Left ventricle myocardium superior (tissue), 1 donor: ENCODE results near the gene MAP1B. TPM values are rescaled to one million over a fixed set of nuclear protein-coding genes. Genes with fewer than 3 reads are reported as not detected.
A peak's percentile ranks its signal among the peaks of the same experiment; 100 is the strongest.

Source experiments
- ATAC-seq: fragments of 200-7000 bp; cut with Tn5 transposase; one replicate; pipeline ENCODE4 v1.9.1; 2020; ENCODE audit warnings: mild to moderate bottlenecking, moderate library complexity
- DNase-seq: peaks from one replicate; pipeline ENCODE4 v3.0.0-alpha.2; 2020
- intact Hi-C: fragments of 100-400 bp; cut with micrococcal nuclease; formaldehyde crosslinking; loops from one replicate; pipeline ENCODE4 v1.11.0; 2022
- total RNA-seq: library from RNA; stranded (reverse); fragmentation: NEBNext Ultra II Directional; extraction: Animal tissue kit (Norgen Biotek cat#: 25700); gene quantifications from one replicate; pipeline ENCODE4 v1.2.1, GENCODE V29; 2021
- donor health status: DM: no; HTN: yes; CAD: no; lungs with severe emphysema.

MAP1B gene
- total RNA-seq, 1 donor from 2014 or later = 67.1 TPM

DNA sequence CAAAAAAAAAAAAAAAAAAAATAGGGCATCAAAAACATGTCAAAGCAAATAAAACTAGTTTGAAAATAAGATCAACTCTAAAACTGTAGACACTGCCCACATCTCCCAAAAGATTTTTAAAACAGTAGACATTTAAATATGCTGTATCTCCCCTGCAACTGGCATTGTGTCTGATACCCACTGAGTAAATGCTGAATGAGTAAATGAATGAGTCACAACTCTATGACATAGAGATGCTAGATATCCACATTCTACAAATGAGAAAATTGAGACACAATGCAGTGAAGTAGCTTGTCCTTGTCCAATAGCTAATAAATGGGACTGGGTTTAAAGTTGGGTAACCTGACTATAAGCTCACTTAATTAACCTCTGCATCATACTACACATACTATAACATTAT, 14.1 kb upstream of the MAP1B start:
- no peak for ATAC-seq
- intact Hi-C loops = no loop called here
- DNase-seq = no peak

DNA sequence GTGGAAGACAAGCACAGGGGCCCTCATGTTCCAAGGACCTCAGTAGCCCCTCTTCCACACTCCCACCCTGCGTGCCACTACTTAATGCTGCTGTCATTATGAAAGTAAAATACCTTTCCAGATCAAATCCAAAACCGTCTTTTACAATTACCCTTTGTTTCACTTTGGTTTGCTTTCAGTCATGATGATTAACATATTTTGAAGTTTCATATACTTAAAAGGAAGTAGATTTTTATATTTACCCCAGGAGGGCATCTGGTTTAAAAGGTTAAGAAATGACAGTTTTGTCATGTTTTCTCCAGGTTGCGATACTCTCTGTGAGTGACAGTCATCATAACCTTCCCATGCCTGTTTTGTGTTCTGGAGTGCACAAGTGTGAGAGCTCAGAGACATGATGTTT, 13.5 kb upstream of the MAP1B start:
- DNase-seq (no peak), ATAC-seq (no peak)
- intact Hi-C loops = no loop called here

DNA sequence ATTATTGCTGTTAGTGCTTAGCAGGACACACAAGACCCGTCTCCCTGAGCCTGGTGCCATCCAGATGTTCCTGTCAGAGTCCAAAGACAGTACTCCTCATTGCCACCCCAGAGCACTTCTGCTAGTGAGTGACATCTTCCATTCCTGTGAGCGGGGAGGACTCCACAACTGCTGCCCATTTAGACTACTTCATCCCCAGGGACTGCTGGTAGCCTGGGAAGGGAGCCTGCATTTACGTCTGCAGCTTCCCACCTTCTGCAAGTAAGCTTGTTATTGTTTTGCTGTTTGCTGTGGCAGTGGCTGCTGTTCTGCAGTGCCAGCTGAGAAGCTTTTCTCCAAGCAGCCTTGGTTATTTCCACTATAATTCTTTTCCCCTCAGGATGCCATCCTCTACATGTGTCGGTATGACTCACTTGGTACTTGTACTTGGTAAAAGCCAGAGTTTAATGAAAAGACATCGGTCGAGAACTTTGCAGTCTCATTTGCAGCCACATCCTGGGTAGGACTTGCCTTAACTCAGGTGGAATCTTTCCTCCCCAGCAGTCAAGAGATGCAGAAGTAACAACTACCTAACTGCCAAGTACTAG, 10.6 kb upstream of the MAP1B start:
- ATAC-seq = no peak
- DNase-seq = no peak
- intact Hi-C loops = no loop called here

DNA sequence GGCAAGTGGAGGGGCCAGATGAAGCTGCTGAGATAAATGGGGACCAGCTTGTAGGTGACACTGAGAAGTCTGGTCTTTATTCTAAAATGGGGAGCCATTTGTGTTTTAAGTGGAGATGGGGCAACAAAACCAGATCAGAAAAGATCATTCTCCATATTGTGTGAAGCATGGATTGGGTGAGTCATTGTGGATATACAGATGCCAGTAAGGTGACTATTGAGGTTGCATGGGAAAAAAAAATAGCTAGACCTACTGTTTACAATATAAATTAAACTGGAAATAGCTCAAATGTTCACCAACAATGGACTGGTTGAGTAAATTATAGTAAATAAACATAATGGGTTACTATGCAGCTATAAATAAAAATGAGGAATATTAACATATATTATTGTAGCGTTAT, 5.4 kb upstream of the MAP1B start:
- no peak for DNase-seq
- intact Hi-C loops = no loop called here
- ATAC-seq = no peak

DNA sequence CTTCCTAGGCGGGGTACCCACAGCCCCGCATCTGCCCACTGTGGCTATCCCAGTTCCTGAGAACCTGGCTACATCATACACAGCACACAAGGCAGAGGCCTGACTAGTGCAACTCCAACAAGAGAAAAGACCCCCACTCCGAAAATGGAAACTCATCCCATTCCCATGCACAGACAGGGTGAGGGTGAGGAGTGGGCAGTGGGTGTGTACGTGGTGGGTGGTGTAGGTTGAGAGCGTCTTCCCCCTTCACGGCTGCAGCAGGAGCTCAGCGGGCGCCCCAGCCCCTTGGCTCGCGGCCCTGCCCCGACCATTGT, 501 bp upstream of the MAP1B start:
- DNase-seq = no peak
- intact Hi-C loops = no loop called here
- ATAC-seq = no peak

DNA sequence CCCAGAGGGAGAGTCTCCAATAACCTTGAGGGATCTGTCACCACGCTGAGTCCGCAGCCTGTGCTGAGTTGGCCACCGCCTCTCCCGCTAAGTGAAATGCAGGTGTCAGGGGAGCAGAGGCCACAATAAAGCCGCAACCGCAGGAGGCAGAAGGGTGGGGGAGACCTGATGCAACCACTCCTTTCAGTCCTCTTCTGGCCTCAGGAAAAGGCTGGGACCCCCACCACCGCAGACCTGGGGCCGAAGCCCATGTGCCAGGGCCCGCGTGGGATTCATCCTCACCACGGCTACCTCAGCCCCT, 576 bp downstream of the MAP1B start:
- intact Hi-C loops = no loop called here
- ATAC-seq (peak; percentile 37), DNase-seq (no peak)

DNA sequence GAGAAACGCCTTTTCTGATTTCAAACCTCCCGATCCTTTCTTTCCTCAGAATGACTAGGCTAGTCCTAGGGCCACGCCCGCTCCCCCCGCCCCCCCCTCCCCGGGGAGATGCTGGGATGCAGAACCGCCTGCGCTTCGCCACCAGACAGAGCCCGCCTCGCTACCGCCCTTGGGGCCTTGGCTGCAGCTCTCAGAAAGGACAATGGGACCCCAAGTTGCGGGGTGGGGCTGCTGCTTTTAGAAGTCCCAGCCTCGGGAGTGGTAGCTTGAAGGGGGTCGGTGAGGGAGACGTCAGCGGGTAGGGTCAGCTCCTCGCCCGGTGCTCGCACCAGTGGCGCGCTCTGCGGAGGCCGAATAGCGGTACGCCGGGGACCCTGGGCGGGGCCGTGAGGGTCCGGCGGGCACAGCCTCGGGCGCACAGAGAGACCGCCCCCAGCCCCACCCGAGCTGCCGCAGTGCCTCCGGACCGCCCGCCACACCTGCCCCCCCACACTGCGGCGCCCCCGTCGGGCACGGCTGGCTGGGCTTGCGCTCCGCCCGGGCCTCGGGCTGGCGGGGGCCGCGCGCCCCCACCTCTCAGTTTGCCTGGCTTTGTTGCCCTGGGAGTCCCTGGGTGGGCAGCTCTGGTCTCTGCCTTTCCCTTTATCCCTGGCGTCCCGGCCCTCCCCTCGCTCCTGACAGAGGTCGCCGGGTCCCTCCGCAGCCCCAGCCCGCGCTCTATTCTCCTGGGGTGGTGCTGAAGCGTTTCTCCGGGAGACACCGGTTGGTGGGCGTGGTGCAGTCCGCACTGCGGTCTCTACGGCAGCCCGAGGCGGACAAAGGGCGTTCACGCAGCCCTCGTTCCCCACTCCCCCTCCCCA, 1.2 kb downstream of the MAP1B start:
- intact Hi-C loops = no loop called here
- peak; percentile 78 for ATAC-seq
- peak; percentile 87 for DNase-seq

DNA sequence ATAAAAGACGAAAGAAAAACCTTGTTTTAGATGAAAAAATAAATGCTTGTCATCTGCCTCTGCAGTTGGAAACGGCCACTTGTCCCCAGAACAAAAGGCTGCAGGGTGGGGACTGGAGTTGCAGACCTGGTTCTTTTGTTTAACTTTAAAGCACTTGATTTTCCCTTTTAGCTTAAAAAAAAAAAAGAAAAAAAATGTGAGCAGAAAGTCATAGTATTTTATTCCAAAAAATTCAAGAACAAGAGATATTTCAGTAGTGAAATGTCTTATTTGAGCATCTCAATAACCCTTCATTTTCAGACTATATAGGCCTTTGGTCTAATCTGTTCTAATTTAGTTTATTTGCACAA, 1.8 kb downstream of the MAP1B start:
- DNase-seq (no peak), ATAC-seq (no peak)
- intact Hi-C loops = no loop called here

DNA sequence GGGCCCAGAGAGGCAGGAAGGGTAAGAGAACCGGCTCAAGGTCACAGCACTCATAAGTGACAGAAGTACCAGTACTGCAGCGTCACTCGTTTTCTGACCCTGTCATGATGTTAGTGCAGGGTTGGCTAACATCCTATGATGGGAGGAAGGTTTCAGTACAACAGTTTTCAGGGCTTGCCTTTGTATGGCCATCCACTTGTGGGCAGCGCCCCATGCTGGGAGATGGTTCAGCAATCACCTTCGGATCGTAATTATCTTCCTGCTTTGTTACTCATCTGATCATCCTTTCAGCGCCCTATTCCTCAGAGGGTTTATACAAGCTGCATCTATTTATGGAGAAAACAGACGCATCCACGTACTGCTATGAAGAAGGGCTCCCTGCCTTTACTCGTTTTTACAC, 2.4 kb downstream of the MAP1B start:
- ATAC-seq = peak; percentile 5
- intact Hi-C loops = no loop called here

DNA sequence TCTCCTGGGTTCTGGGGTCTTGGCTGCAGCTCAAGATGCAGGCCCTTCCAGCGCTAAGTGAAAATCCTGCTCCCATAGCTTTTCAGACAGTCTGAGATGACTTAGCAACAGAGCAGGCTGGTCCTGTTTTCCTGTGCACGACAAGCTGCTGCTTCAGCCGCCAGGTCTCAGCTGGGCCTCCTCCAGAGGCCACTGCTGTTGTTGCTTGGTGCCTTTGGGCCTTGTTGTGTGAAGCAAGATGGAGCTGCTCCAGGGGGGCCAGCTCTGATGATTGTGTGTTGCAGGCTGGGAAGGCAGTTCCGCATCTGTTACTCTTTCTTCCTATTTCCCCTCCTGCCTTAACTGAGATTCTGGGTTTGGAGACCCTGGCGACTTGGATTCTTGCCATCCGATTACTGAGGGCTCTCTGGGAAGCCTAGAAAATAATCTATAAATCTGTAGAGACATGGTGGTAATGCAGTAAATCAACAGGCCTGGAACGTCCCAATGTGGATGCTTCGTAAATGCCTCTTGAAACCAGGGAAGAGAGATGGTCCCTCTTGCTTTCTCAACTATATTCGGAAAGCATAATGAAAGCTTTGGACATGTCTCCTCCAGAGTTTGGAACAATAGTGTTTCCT, 3.2 kb downstream of the MAP1B start:
- intact Hi-C loops = no loop called here
- ATAC-seq (no peak), DNase-seq (peak; percentile 32)

More for the DNA sequence above, 2.4 kb downstream of the MAP1B start:
- peak; percentile 25 for DNase-seq

DNA sequence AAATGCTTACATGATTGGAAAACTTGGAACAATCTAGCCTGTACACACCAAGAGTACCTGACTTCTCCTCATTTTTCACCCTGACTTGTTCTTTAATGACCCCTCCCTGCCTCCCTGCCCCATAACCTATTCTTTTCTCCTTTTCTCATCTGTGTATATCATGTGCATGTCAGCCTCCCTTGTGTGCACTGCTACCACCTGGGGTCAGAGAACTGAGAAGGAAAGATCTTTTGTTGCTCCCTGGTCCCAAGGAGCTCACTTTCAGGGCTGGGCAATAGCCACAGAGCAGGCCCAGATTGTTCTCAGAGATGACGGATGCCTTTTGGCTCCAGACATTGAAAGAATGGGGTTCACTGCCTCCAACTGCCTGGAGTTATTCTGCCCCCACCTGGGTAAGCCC, 5.1 kb downstream of the MAP1B start:
- intact Hi-C loops = no loop called here
- ATAC-seq = no peak
- no peak for DNase-seq

DNA sequence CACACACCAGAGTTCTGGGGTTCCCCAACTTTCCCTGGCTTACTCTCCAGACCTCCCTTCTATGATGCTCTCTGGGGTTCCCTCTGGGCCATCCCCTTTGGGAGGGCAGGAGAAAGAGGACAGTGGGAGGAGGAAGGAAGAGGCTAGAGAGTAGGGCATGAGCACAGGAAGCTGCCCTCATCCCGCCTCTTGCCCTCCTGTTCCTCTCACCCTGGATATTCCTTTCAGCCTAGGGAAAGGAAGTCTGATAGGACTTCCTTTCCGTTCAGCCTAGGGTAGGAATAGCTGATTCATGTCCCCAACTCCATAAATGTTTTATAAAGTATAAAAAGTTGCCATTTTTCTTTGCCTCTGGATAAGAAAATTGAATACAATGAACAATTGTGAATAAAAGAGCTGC, 7.4 kb downstream of the MAP1B start:
- no peak for ATAC-seq
- intact Hi-C loops = no loop called here

DNA sequence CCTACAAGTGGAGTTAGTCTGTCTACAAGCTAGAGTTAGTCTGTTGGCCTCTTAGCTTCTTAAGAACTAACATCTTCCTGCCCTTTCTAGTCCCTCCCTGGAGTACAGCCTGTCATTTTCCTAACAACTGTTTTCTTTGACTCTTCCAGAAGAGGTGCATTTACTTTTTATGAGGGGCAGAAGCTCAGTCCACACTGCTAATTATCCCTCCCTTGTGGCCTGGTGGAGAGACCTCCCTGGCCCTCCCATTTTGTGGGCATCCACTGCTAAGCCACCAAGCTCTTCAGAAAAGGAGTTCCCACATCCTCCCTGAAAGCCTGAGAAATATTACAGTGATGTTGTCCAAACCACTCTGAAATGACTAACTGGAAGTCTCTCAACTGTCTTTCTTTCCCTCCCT, 8.0 kb downstream of the MAP1B start:
- intact Hi-C loops = no loop called here
- ATAC-seq = no peak
- DNase-seq = no peak

More for the DNA sequence above, 7.4 kb downstream of the MAP1B start:
- no peak for DNase-seq

DNA sequence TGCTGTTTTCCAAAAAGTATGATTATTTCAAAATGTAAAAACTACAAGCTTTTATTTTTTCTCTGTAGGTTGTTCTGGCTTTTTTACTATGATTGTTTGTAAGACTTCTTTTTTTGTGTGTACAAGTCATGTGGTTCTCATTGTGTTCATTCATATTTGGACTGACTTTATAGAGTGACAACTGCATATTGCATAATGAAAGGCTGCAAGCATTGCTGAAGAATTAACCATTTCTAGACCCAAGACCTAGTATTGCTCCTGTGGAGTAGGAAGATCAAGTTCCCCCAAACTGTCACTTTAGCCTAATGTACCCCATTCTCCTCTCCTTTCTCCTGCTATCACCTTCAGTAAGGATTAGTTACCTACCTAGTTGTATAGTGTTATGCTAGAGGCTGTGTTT, 10.0 kb downstream of the MAP1B start:
- intact Hi-C loops = no loop called here
- ATAC-seq (no peak), DNase-seq (no peak)

DNA sequence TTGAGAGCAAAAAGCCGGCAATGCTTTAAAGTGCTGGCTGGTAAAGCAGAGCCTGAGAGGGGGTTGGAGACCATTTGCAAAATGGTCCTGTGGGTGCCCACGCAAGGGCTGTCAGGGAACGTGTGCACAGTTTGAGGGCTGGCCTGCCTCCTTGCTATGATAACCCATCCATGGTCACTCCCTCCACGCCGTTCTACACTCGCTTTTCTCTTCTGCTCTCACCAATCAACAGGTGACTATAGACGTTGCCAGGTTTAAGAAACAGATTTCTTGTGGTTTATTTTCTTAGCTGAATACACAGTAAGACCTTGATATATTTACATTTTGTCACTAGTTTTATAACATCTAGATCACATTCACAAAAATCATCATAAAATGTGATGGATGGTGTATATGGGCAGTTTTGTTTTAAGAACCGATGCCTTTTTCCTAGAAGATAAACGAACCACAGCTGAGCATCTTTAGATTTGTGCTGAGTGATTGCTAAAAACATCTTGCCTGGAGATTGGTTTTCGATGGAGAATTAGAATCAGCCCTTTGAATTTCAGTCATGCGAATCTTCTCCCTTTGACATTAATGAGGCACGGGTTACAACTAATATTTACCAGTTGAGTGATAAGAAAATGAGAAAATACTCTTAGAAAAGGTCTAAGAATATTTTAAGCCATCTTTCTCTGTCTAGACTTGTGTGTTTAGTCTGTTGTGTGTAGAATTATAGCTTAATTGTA, 13.9 kb downstream of the MAP1B start:
- no peak for DNase-seq
- intact Hi-C loops = no loop called here
- no peak for ATAC-seq

DNA sequence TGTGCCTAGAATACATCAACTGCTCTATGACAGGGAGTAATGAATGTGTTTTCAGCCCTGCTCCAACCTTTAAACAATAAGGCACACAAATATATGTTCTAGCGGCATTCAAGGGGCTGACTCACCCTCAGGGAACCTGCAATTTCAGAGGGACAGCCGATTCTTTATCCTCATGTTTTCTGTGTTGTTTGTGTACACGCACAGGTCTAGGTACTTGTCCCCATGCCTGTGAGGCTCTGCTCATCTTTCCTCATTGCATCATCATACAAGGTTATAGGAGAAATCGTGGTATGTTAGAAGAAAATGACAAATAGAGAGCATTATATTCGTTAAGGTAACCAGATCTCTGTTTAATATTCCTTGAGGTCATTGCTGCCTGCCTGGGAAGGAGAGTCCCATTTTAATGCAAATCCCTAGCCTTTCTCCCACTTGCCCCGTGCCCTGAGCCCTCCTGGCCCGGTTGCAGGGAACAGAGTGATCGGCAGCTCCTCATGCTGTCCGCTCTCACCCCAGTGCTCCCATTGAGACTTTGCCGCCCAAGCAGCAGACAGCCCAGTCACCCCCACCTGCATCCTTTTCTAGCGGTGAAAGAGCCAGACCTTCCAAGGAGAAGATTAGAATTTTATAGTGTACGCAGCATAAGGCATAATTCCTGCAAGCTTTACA, 14.6 kb downstream of the MAP1B start:
- ATAC-seq = no peak
- no peak for DNase-seq
- intact Hi-C loops = no loop called here

DNA sequence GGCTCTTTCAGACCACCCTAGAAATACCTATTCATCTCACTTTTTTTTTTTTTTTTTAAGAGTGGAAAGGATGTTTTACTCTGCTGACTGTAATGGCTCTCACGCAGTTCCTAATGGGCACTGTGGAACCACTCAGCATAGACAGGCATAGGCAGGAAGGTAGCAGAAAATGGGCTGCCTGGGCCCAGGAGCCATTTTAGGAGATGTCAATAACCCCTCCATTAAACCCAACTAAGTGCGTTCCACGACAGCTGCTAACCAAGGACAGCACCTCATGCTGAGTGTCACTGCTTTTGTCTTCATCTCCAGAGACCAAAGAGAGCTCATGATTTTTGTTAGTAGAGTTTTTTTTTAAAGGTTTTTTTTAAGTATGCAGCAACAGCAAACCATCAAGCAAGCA, 15.3 kb downstream of the MAP1B start:
- DNase-seq (no peak), ATAC-seq (no peak)
- intact Hi-C loops = no loop called here

DNA sequence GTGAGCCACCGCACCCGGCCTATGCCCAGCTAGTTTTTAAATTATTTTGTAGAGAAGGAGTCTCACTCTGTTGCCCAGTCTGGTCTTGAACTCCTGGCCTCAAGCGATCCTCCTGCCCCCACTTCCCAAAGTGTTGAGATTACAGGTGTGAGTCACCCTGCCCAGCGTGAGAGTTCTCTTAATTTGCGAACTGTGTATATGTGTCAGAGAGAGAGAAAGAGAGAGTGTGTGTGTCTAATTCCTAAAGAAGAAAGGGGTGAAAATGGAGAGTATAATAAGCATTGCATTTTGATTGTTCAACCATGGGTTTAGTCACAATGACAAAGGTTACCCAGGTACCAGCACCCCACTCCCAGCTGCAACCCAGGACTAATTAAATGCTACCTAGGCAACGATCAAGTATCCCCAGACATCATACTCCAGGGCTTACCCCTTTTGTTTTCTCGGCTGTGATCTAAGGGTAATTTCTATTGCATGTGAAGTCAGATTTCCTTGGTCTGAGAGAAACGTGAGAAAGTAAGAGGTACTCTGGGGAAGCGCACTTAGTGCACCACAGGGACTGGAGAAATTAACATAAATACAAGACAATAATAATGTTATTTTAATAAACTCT, 16.6 kb downstream of the MAP1B start:
- no peak for ATAC-seq
- intact Hi-C loops = no loop called here
- DNase-seq = no peak

DNA sequence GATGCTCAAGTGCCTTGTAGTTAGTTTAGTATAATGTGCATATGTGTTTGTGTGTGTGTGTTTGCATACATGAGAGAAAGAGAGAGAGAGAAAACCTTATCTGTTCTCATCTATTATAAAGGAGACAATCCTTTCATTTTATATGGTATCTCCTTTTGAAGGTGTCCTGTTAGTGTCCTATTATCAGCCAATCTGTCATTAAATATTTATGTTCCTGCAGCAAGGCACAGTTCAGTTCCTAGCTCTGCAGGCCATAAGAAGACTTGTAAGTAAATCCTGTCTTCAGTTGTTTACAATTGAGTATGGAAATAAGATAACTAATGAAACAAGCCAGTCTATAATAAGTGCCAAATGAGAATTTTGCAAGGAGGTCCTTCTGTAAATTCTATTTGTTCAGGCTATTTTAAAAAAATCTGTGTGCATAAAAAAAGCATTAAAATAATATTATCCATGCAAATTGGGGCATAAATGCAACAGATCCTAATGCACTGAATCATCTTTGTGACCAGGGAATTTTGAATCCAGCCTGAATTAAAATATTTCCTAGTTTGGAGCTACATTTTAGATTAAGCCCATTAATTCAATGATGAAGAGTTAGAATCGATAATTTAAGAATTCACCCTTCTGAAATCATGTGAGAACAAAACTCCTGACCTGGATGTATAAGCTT, 18.1 kb downstream of the MAP1B start:
- no peak for DNase-seq
- intact Hi-C loops = no loop called here
- no peak for ATAC-seq
